GM12891 (cell line): ENCODE measurements around the gene ANK3.

Experiments used
- DNase-seq: peaks from one replicate; pipeline ENCODE4 v3.0.0; 2011; ENCODE audit warnings: low spot score; ENCODE audit not compliant: insufficient read length
- FAIRE-seq: peaks from 2 replicates; lab custom pipeline; 2011; peaks lifted over from hg19 to GRCh38; lab: Jason Lieb, UNC
- PAX5 ChIP-seq: IDR thresholded peaks from 2 replicates; pipeline ENCODE4 v1.6.1; 2011; ENCODE audit warnings: low read length, moderate library complexity, mild to moderate bottlenecking; ENCODE audit not compliant: insufficient read depth, severe bottlenecking
- POLR2A ChIP-seq: IDR thresholded peaks from 2 replicates; pipeline ENCODE4 v1.6.1; 2011; ENCODE audit warnings: low read depth, low read length, control low read depth
- POLR2AphosphoS5 ChIP-seq: IDR thresholded peaks from 2 replicates; pipeline ENCODE4 v1.6.1; 2011; ENCODE audit warnings: low read depth, low read length, control low read depth
- POU2F2 ChIP-seq: IDR thresholded peaks from 2 replicates; pipeline ENCODE4 v1.6.1; 2011; ENCODE audit warnings: low read depth, mild to moderate bottlenecking, control low read depth, low read length, moderate library complexity
- SPI1 ChIP-seq: IDR thresholded peaks from 2 replicates; pipeline ENCODE4 v1.6.1; 2011; ENCODE audit warnings: low read depth, low read length, control low read depth
- TAF1 ChIP-seq: IDR thresholded peaks from 2 replicates; pipeline ENCODE4 v1.6.1; 2011; ENCODE audit warnings: low read depth, low read length, control low read depth

The ANK3 gene

GRCh38 chr10:60271319-60272040 lies 118.2 kb downstream of the ANK3 start:
- DNase-seq: no peak
- no peak for TF ChIP-seq POLR2A
- no peak for TF ChIP-seq SPI1
- TF ChIP-seq TAF1: no peak
- TF ChIP-seq PAX5: no peak
- TF ChIP-seq POLR2AphosphoS5: no peak
- no peak for TF ChIP-seq POU2F2

GRCh38 chr10:60270426-60270825 lies 119.2 kb downstream of the ANK3 start:
- FAIRE-seq: no peak
- DNase-seq: no peak
- TF ChIP-seq TAF1 (no peak), POLR2A (no peak), POLR2AphosphoS5 (no peak), SPI1 (no peak)

More at GRCh38 chr10:60271319-60272040, 118.2 kb downstream of the ANK3 start:
- FAIRE-seq: no peak

GRCh38 chr10:60267802-60268201 lies 121.9 kb downstream of the ANK3 start:
- DNase-seq (no peak), FAIRE-seq (no peak)
- TF ChIP-seq POLR2A: no peak
- no peak for TF ChIP-seq TAF1
- TF ChIP-seq SPI1: no peak
- no peak for TF ChIP-seq PAX5
- no peak for TF ChIP-seq POU2F2
- no peak for TF ChIP-seq POLR2AphosphoS5

GRCh38 chr10:60266513-60266912 lies 123.2 kb downstream of the ANK3 start:
- FAIRE-seq (no peak), DNase-seq (no peak)
- TF ChIP-seq TAF1 (no peak), POU2F2 (no peak), POLR2A (no peak)

GRCh38 chr10:60262647-60263126 lies 127.0 kb downstream of the ANK3 start:
- no peak for FAIRE-seq
- DNase-seq: no peak

GRCh38 chr10:60260321-60260720 lies 129.4 kb downstream of the ANK3 start:
- no peak for TF ChIP-seq TAF1
- no peak for TF ChIP-seq POLR2AphosphoS5
- TF ChIP-seq POU2F2: no peak
- TF ChIP-seq SPI1: no peak
- TF ChIP-seq PAX5: no peak
- no peak for TF ChIP-seq POLR2A
- FAIRE-seq (no peak), DNase-seq (no peak)

More at GRCh38 chr10:60262647-60263126, 127.0 kb downstream of the ANK3 start:
- TF ChIP-seq POU2F2: no peak
- TF ChIP-seq SPI1: no peak
- no peak for TF ChIP-seq POLR2A
- TF ChIP-seq TAF1: no peak
- no peak for TF ChIP-seq POLR2AphosphoS5
- no peak for TF ChIP-seq PAX5

- FAIRE-seq: no peak
- TF ChIP-seq POLR2AphosphoS5 (no peak), POU2F2 (no peak), POLR2A (no peak), TAF1 (no peak), PAX5 (no peak), SPI1 (no peak)
- DNase-seq: no peak
Measured at GRCh38 chr10:60258429-60258797, 131.3 kb downstream of the ANK3 start.

GRCh38 chr10:60257767-60258428 lies 131.8 kb downstream of the ANK3 start:
- TF ChIP-seq SPI1 (no peak), PAX5 (no peak)
- no peak for FAIRE-seq
- no peak for DNase-seq

GRCh38 chr10:60254776-60255175 lies 134.9 kb downstream of the ANK3 start:
- FAIRE-seq: no peak
- TF ChIP-seq TAF1 (no peak), PAX5 (no peak), POLR2A (no peak), POLR2AphosphoS5 (no peak), POU2F2 (no peak), SPI1 (no peak)
- no peak for DNase-seq

GRCh38 chr10:60253484-60253883 lies 136.2 kb downstream of the ANK3 start:
- DNase-seq (no peak), FAIRE-seq (no peak)
- TF ChIP-seq SPI1: no peak
- no peak for TF ChIP-seq POLR2A
